Activated naive CD4-positive, alpha-beta T cell treated with anti-CD3 and anti-CD28 coated beads, Interleukin-2, amount 50 U/mL, for 24 hours (primary cell): ENCODE data around the gene AP2A2.

Experiments used
- H3K27ac Mint-ChIP-seq: one replicate; pipeline ENCODE4 v1.8.0; 2021; ENCODE audit warnings: mild to moderate bottlenecking, mixed read lengths
- H3K27me3 Mint-ChIP-seq: one replicate; pipeline ENCODE4 v1.8.0; 2021; ENCODE audit warnings: mixed read lengths
- H3K36me3 Mint-ChIP-seq: one replicate; pipeline ENCODE4 v1.8.0; 2021; ENCODE audit warnings: mixed read lengths
- H3K4me1 Mint-ChIP-seq: one replicate; pipeline ENCODE4 v1.8.0; 2021; ENCODE audit warnings: mixed read lengths
- H3K4me3 Mint-ChIP-seq: one replicate; pipeline ENCODE4 v1.8.0; 2021; ENCODE audit warnings: mild to moderate bottlenecking, mixed read lengths
- H3K9me3 Mint-ChIP-seq: one replicate; pipeline ENCODE4 v1.8.0; 2021; ENCODE audit warnings: mixed read lengths

AP2A2 gene

GRCh38 chr11:1034001-1034400 is 108.3 kb downstream of the AP2A2 start:
- Mint-ChIP-seq H3K4me1 (no peaks in the 10 kb centered on the region), H3K9me3 (no peaks in the 10 kb centered on the region), H3K27ac (no peak overlapping the region), H3K4me3 (no peak overlapping the region), H3K27me3 (no peaks in the 10 kb centered on the region), H3K36me3 (no peaks in the 10 kb centered on the region)

- Mint-ChIP-seq H3K4me1 (no peaks in the 10 kb centered on the region), H3K36me3 (no peaks in the 10 kb centered on the region), H3K4me3 (no peak overlapping the region), H3K9me3 (no peaks in the 10 kb centered on the region), H3K27ac (no peak overlapping the region), H3K27me3 (no peaks in the 10 kb centered on the region)
Observed at GRCh38 chr11:1034456-1035295, 109.0 kb downstream of the AP2A2 start.

- H3K9me3 Mint-ChIP-seq = no peaks in the 10 kb centered on the region
- no peaks in the 10 kb centered on the region for H3K27me3 Mint-ChIP-seq
- no peak overlapping the region for H3K27ac Mint-ChIP-seq
- no peaks in the 10 kb centered on the region for H3K36me3 Mint-ChIP-seq
- no peak overlapping the region for H3K4me3 Mint-ChIP-seq
- H3K4me1 Mint-ChIP-seq = no peaks in the 10 kb centered on the region
Observed at GRCh38 chr11:1035577-1036283, 110.1 kb downstream of the AP2A2 start.

- Mint-ChIP-seq H3K4me3 (no peak within 1 kb of the TSS), H3K9me3 (no peaks in the 10 kb centered on the region), H3K36me3 (no peaks in the 10 kb centered on the region), H3K27me3 (no peaks in the 10 kb centered on the region), H3K27ac (no peak within 1 kb of the TSS), H3K4me1 (no peaks in the 10 kb centered on the region)
Observed at GRCh38 chr11:1036303-1036923, 110.7 kb downstream of the AP2A2 start, which contains the start of gene MUC6. TSS of gene MUC6 (minus strand) at chr11:1036718. CDS start at chr11:1036655, 63 bp downstream.

GRCh38 chr11:1036931-1037330 is 111.3 kb downstream of the AP2A2 start:
- Mint-ChIP-seq H3K4me3 (no peak overlapping the region), H3K36me3 (no peaks in the 10 kb centered on the region), H3K9me3 (no peaks in the 10 kb centered on the region), H3K4me1 (no peaks in the 10 kb centered on the region), H3K27me3 (no peaks in the 10 kb centered on the region), H3K27ac (no peak overlapping the region)

GRCh38 chr11:1037506-1038055 is 111.9 kb downstream of the AP2A2 start:
- no peak overlapping the region for H3K4me3 Mint-ChIP-seq
- H3K9me3 Mint-ChIP-seq = no peaks in the 10 kb centered on the region
- H3K27ac Mint-ChIP-seq = no peak overlapping the region
- no peaks in the 10 kb centered on the region for H3K27me3 Mint-ChIP-seq
- H3K36me3 Mint-ChIP-seq = no peaks in the 10 kb centered on the region
- no peaks in the 10 kb centered on the region for H3K4me1 Mint-ChIP-seq

GRCh38 chr11:1038361-1038760 is 112.7 kb downstream of the AP2A2 start:
- no peak overlapping the region for H3K4me3 Mint-ChIP-seq
- no peaks in the 10 kb centered on the region for H3K27me3 Mint-ChIP-seq
- no peak overlapping the region for H3K27ac Mint-ChIP-seq
- no peaks in the 10 kb centered on the region for H3K36me3 Mint-ChIP-seq
- H3K9me3 Mint-ChIP-seq = no peaks in the 10 kb centered on the region
- H3K4me1 Mint-ChIP-seq = no peaks in the 10 kb centered on the region

GRCh38 chr11:1038921-1039320 is 113.3 kb downstream of the AP2A2 start:
- Mint-ChIP-seq H3K4me1 (no peaks in the 10 kb centered on the region), H3K4me3 (no peak overlapping the region), H3K27ac (no peak overlapping the region), H3K27me3 (peaks cover 1% of the 10 kb centered on the region), H3K36me3 (no peaks in the 10 kb centered on the region), H3K9me3 (no peaks in the 10 kb centered on the region)

- Mint-ChIP-seq H3K27me3 (peaks cover 3% of the 10 kb centered on the region), H3K4me3 (no peak overlapping the region), H3K9me3 (no peaks in the 10 kb centered on the region), H3K36me3 (peaks cover 1% of the 10 kb centered on the region), H3K4me1 (no peaks in the 10 kb centered on the region), H3K27ac (no peak overlapping the region)
Observed at GRCh38 chr11:1039481-1040427, 114.1 kb downstream of the AP2A2 start.

GRCh38 chr11:1040428-1041148 is 114.9 kb downstream of the AP2A2 start:
- Mint-ChIP-seq H3K9me3 (no peaks in the 10 kb centered on the region), H3K27ac (no peak overlapping the region), H3K27me3 (peaks cover 3% of the 10 kb centered on the region), H3K4me1 (no peaks in the 10 kb centered on the region), H3K4me3 (no peak overlapping the region), H3K36me3 (peaks cover 1% of the 10 kb centered on the region)

- Mint-ChIP-seq H3K4me3 (no peak overlapping the region), H3K4me1 (no peaks in the 10 kb centered on the region), H3K36me3 (peaks cover 1% of the 10 kb centered on the region), H3K27me3 (peaks cover 3% of the 10 kb centered on the region), H3K27ac (no peak overlapping the region), H3K9me3 (no peaks in the 10 kb centered on the region)
Observed at GRCh38 chr11:1041149-1041467, 115.4 kb downstream of the AP2A2 start.

- H3K27ac Mint-ChIP-seq = no peak overlapping the region
- no peak overlapping the region for H3K4me3 Mint-ChIP-seq
- H3K4me1 Mint-ChIP-seq = no peaks in the 10 kb centered on the region
- H3K36me3 Mint-ChIP-seq = peaks cover 1% of the 10 kb centered on the region
- peaks cover 5% of the 10 kb centered on the region for H3K27me3 Mint-ChIP-seq
- H3K9me3 Mint-ChIP-seq = no peaks in the 10 kb centered on the region
Observed at GRCh38 chr11:1041471-1041870, 115.8 kb downstream of the AP2A2 start.

- Mint-ChIP-seq H3K27ac (no peak overlapping the region), H3K27me3 (peaks cover 5% of the 10 kb centered on the region), H3K4me3 (no peak overlapping the region)
Observed at GRCh38 chr11:1041936-1042608, 116.4 kb downstream of the AP2A2 start.

More at GRCh38 chr11:1041936-1042608, 116.4 kb downstream of the AP2A2 start:
- H3K36me3 Mint-ChIP-seq = peaks cover 1% of the 10 kb centered on the region
- no peaks in the 10 kb centered on the region for H3K9me3 Mint-ChIP-seq
- no peaks in the 10 kb centered on the region for H3K4me1 Mint-ChIP-seq
